HG02884 (cell line): ENCODE data around the gene FGD5.

ENCODE experiments used
- ATAC-seq: cut with Tn5 transposase; IDR thresholded peaks from one replicate; pipeline ENCODE4 v1.9.1; 2021; ENCODE audit warnings: mild to moderate bottlenecking, moderate library complexity; ENCODE audit not compliant: unreplicated experiment

FGD5 gene

DNA sequence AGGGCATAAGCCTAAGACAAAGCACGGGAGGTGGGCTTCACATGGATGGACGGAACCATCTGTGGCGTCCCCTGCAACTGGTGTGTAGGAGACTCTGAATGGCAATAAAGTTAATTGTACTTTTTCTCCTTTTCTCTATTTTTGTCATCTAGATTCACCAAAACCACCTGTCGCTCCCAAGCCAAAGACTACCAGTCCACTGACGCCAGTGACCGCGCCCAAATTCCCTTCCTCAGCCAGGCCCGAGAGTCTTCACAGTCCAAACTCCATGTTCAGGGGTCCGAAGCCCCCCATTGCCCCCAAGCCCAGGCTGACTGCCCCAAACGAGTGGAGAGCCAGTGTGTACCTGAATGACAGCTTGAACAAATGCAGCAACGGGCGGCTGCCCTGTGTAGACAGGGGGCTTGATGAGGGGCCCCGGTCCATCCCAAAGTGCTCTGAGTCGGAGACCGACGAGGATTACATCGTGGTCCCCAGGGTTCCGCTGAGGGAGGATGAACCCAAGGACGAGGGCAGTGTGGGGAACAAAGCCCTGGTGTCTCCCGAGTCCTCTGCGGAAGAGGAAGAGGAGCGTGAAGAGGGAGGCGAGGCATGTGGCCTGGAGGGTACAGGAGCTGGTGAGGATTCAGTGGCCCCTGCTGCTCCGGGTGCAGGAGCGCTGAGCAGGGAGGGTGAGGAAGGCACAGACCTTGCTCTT, at the start of gene FGD5:
FGD5 (plus strand) TSS at position 159 of the 697 bp plus-strand sequence; CDS start at position 269, 110 bp downstream.
- ATAC-seq: no peak

GRCh38 chr3:14769544-14770325, 49.0 kb upstream of the FGD5 start:
- no peak for ATAC-seq

DNA sequence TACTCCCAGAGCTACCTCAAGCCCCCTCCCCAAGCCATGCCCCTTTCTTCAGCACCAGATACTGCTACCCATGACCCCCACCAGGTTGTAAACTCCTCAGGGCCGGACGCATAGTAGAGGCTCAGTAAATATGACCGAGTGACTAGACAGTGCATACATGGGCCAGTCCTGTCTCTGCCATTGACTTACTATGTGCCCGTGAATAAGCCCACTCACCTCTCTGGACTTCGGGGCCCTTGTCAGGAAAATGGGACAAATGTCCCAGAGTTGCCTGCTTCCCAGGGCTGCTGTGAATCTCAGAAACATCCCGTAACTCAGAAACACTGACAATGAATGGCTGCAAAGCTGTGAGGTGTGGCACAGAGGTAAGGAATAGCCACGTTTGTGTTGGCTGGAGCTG, 48.2 kb upstream of the FGD5 start:
- ATAC-seq: no peak

- ATAC-seq: no peak
These were observed 46.9 kb upstream of the FGD5 start for GRCh38 chr3:14771593-14772497.

- no peak for ATAC-seq
These were observed 46.1 kb upstream of the FGD5 start for GRCh38 chr3:14772533-14773138.

DNA sequence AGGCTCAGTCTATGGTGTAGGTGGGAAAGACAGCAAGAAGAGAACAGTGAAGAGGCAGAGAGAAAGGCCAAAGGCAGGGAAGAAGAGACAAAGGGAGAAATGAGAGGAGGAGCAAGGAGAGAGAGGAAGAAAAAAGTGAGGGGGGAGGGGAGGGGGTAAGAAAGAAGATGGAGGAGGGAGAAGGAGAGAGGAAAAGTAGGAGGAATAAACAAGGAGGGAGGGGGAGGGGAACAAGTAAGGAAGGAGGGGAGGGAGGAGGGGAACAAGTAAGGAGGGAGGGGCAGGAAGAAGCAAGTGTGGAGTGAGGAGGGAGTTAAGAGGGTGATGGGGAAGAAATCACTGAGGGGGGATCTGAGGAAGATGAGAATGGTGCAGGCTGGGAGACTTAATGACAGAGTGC, 45.5 kb upstream of the FGD5 start:
- ATAC-seq: no peak

GRCh38 chr3:14773691-14774128, 45.1 kb upstream of the FGD5 start:
- ATAC-seq: no peak

GRCh38 chr3:14774431-14774830, 44.3 kb upstream of the FGD5 start:
- ATAC-seq: no peak

GRCh38 chr3:14775011-14775410, 43.8 kb upstream of the FGD5 start:
- no peak for ATAC-seq

- no peak for ATAC-seq
These were observed 43.2 kb upstream of the FGD5 start for GRCh38 chr3:14775563-14775962.

GRCh38 chr3:14779069-14779685, 39.6 kb upstream of the FGD5 start:
- ATAC-seq: no peak

GRCh38 chr3:14780927-14781507, 37.7 kb upstream of the FGD5 start:
- ATAC-seq: no peak

- no peak for ATAC-seq
These were observed 35.2 kb upstream of the FGD5 start for GRCh38 chr3:14783480-14784086.

- no peak for ATAC-seq
These were observed 34.6 kb upstream of the FGD5 start for GRCh38 chr3:14784087-14784681.

GRCh38 chr3:14785207-14786155, 33.3 kb upstream of the FGD5 start:
- ATAC-seq: no peak

DNA sequence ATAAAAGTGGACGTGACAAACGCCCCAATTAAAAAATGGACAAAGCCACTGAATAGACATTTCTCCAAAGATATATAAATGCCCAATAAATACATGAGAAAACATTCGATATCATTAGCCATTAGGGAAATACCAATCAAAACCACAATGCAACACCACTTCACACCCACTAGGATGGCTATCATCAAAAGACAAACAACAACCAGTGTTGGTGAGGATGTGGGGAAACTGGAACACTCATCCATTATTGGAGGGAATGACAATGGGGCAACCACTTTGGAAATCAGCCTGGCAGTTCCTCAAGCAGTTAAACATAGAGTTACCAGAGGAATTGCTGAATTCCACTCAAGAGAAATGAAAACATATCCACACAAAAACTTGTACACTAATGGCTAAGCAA, 32.4 kb upstream of the FGD5 start:
- no peak for ATAC-seq

- ATAC-seq: no peak
These were observed 31.1 kb upstream of the FGD5 start for GRCh38 chr3:14787630-14788029.

DNA sequence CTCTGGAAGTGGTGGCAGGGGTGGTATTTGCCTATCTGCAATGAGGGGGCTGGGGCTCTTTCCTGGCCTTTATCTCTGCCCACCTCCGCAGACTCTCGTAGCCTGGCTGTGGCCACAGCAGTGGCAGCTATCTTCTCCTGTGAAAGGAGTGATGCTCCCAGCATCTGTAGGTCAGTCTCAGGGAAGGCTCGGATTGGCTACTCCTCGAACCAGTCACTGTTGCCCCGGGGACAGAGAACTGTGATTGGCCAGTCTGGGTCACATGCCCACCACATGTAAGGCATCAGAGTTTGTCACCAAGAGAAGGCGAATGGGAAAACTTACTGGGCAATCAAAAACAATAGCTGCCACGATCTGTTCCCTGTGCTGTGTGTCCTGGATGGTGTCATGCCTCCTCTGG, 30.1 kb upstream of the FGD5 start:
- no peak for ATAC-seq
